Globus pallidus (tissue), 1 donor: ENCODE data around the gene CCM2L.

Experiments
- DNase-seq: peaks from one replicate; pipeline ENCODE4 v3.0.0-alpha.2; 2015; ENCODE audit warnings: low spot score

The CCM2L gene

GRCh38 chr20:31992086-31992485 is 18.2 kb upstream of the CCM2L start:
- DNase-seq = no peak

- DNase-seq = no peak
Measured at GRCh38 chr20:31996996-31997395, 13.2 kb upstream of the CCM2L start.

GRCh38 chr20:31998246-31998645 is 12.0 kb upstream of the CCM2L start:
- DNase-seq = no peak

GRCh38 chr20:32003325-32003724 is 6.9 kb upstream of the CCM2L start:
- DNase-seq = no peak

- no peak for DNase-seq
Measured at GRCh38 chr20:32004963-32005362, 5.3 kb upstream of the CCM2L start.

GRCh38 chr20:32006053-32006452 is 4.2 kb upstream of the CCM2L start:
- DNase-seq = no peak

GRCh38 chr20:32006841-32007786 is 3.1 kb upstream of the CCM2L start:
- DNase-seq = no peak

- no peak for DNase-seq
Measured at GRCh38 chr20:32007787-32008616, 2.2 kb upstream of the CCM2L start.

- DNase-seq = no peak
Measured at GRCh38 chr20:32009564-32009963, 674 bp upstream of the CCM2L start.

- DNase-seq = no peak
Measured at GRCh38 chr20:32010666-32011065, 428 bp downstream of the CCM2L start.

- DNase-seq = no peak
Measured at GRCh38 chr20:32012159-32012688, 2.0 kb downstream of the CCM2L start.

- no peak for DNase-seq
Measured at GRCh38 chr20:32013326-32013725, 3.1 kb downstream of the CCM2L start.

- DNase-seq = no peak
Measured at GRCh38 chr20:32017711-32018251, 7.5 kb downstream of the CCM2L start.

- DNase-seq = no peak
Measured at GRCh38 chr20:32018269-32019155, 8.3 kb downstream of the CCM2L start.

- DNase-seq = no peak
Measured at GRCh38 chr20:32019156-32019510, 8.9 kb downstream of the CCM2L start.

- DNase-seq = no peak
Measured at GRCh38 chr20:32019563-32020463, 9.6 kb downstream of the CCM2L start.

GRCh38 chr20:32021091-32021490 is 10.9 kb downstream of the CCM2L start:
- no peak for DNase-seq

- no peak for DNase-seq
Measured at GRCh38 chr20:32024683-32025295, 14.6 kb downstream of the CCM2L start.

- DNase-seq = no peak
Measured at GRCh38 chr20:32027643-32028042, 17.4 kb downstream of the CCM2L start.
